ENCODE results near the gene SYCP1. TPM values are rescaled to one million over a fixed set of nuclear protein-coding genes. Genes with fewer than 3 reads are reported as not detected.
"Not testable (repeated sequence)": the region's sequence is repeated elsewhere in the genome, so short reads cannot be mapped to it uniquely, and the experiment has no call there.

SYCP1 gene
- total RNA-seq, 2 donors from 2014 or later = not detected

DNA sequence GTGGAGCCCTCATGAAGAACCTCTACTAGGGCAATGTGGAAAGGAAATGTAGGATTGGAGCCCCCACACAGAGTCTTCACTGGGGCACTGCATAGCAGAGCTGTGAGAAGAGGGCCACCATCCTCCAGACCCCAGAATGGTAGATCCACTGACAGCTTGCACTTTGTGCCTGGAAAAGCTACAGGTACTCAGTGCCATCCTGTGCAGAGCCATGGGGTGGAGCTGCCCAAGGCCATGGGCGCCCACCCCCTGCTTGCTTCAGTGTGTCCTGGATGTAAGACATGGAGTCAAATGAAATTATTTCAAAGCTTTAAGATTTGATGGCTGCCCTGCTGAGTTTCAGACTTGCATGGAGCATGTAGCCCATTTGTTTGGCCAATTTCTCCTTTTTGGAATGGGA, 157.8 kb downstream of the SYCP1 start:
- H3K27ac Mint-ChIP-seq = no peak overlapping the region
- no peak overlapping the region for H3K4me3 Mint-ChIP-seq
- H3K36me3 Mint-ChIP-seq (ENCODE audit: low read depth) = no peaks in the 10 kb centered on the region
- H3K27me3 Mint-ChIP-seq = no peaks in the 10 kb centered on the region
- ATAC-seq (replicated peaks) = no peak
- no peaks in the 10 kb centered on the region for H3K9me3 Mint-ChIP-seq
- H3K4me1 Mint-ChIP-seq = no peaks in the 10 kb centered on the region

DNA sequence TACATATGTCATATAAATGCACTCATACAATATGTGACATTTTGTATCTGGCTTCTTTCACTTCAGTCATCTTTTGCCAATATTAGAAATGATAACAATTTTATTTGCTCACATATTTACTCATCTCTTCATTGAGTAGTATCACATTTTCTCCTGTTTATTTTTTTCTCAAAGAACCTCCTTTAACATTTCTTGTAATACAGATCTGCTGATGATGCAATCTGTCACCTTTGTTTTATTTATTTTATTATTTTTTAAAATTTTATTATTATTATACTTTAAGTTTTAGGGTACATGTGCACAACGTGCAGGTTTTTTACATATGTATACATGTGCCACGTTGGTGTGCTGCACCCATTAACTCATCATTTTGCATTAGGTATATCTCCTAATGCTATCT, 159.1 kb downstream of the SYCP1 start:
- peaks cover 4% of the 10 kb centered on the region for H3K27me3 Mint-ChIP-seq
- H3K4me1 Mint-ChIP-seq = no peaks in the 10 kb centered on the region
- no peak for ATAC-seq (replicated peaks)
- no peaks in the 10 kb centered on the region for H3K9me3 Mint-ChIP-seq
- H3K4me3 Mint-ChIP-seq = no peak overlapping the region
- no peak overlapping the region for H3K27ac Mint-ChIP-seq
- no peaks in the 10 kb centered on the region for H3K36me3 Mint-ChIP-seq (ENCODE audit: low read depth)

DNA sequence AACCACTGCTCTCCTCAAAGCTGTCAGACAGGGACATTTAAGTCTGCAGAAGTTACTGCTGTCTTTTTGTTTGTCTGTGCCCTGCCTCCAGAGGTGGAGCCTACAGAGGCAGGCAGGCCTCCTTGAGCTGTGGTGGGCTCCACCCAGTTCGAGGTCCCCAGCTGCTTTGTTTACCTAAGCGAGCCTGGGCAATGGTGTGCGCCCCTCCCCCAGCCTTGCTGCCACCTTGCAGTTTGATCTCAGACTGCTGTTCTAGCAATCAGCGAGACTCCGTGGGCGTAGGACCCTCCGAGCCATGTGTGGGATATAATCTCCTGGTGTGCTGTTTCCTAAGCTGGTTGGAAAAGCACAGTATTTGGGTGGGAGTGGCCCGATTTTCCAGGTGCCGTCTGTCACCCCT, 164.9 kb downstream of the SYCP1 start:
- not testable (repeated sequence) for H3K36me3 Mint-ChIP-seq (ENCODE audit: low read depth); H3K27ac Mint-ChIP-seq; H3K4me3 Mint-ChIP-seq; ATAC-seq (replicated peaks); H3K9me3 Mint-ChIP-seq; H3K4me1 Mint-ChIP-seq
- peaks cover 23% of the 10 kb centered on the region for H3K27me3 Mint-ChIP-seq

DNA sequence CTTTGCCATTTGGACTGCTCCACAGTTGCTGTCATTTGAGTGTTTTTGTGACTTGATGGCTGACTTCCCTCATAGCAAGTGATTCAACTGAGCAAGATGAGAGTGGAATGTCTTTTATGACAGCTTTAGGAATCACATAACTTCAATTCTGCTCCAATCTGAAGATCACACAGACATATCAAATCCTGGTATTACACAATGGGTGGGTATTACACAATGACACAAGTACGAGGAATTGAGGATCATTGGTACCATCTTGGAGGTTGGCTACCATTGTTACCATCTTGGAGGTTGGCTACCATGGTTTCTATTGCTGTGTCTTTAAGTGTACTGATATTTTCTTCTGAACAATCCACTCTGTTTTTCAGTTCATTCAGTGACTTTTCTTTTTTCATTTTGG, 166.5 kb downstream of the SYCP1 start:
- Mint-ChIP-seq H3K4me3 (no peak overlapping the region), H3K27me3 (peaks cover 23% of the 10 kb centered on the region), H3K4me1 (no peaks in the 10 kb centered on the region), H3K36me3 (ENCODE audit: low read depth) (no peaks in the 10 kb centered on the region), H3K27ac (no peak overlapping the region), H3K9me3 (no peaks in the 10 kb centered on the region)
- no peak for ATAC-seq (replicated peaks)

DNA sequence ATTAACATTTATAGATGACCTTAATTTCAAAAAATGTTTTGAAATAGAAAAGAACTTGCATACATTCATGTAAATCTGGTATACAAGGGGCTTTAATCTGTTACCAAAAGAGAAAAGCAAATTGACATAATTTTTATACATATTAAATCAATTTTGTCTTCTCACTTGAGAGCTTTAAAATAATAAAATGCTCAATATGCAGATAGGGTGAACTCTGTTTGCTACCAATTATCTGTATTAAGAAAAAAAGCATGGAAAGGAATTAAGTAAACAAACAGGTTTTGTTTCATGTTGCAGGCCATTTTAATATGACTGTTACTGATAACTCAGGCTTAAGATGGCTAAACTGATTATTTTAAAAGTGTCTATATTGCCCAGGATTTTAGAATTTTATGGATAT, 168.9 kb downstream of the SYCP1 start:
- H3K4me1 Mint-ChIP-seq = no peaks in the 10 kb centered on the region
- no peaks in the 10 kb centered on the region for H3K9me3 Mint-ChIP-seq
- no peak overlapping the region for H3K4me3 Mint-ChIP-seq
- ATAC-seq (replicated peaks) = no peak
- peaks cover 20% of the 10 kb centered on the region for H3K27me3 Mint-ChIP-seq
- H3K27ac Mint-ChIP-seq = no peak overlapping the region
- no peaks in the 10 kb centered on the region for H3K36me3 Mint-ChIP-seq (ENCODE audit: low read depth)

DNA sequence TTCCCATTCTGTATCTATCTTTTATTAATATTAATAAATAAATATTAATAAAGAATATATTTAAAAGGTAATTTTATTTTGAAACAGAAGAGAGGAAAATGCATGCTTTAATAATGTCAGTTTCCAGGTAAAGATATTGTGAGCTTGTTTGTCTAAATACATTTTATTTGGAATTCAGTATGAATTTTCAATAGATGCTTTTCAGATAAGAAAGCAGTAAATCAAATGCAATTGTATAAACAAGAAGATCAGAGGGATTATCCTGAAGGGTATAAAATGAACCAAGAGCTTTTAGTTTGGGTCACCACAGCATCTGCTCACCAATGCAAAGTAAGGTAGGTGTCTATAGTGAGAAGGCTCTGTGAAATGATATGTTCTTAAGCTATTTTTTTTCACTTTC, 174.9 kb downstream of the SYCP1 start, which contains the start of gene TSHB:
Gene TSHB, plus strand, starts transcription at position 301 of the 400 bp plus-strand sequence. CDS start 3,537 bp downstream, outside the sequence.
- no peak for ATAC-seq (replicated peaks)
- no peaks in the 10 kb centered on the region for H3K36me3 Mint-ChIP-seq (ENCODE audit: low read depth)
- H3K27me3 Mint-ChIP-seq = peaks cover 10% of the 10 kb centered on the region
- no peak within 1 kb of the TSS for H3K27ac Mint-ChIP-seq
- H3K9me3 Mint-ChIP-seq = no peaks in the 10 kb centered on the region
- H3K4me3 Mint-ChIP-seq = no peak within 1 kb of the TSS
- H3K4me1 Mint-ChIP-seq = no peaks in the 10 kb centered on the region

DNA sequence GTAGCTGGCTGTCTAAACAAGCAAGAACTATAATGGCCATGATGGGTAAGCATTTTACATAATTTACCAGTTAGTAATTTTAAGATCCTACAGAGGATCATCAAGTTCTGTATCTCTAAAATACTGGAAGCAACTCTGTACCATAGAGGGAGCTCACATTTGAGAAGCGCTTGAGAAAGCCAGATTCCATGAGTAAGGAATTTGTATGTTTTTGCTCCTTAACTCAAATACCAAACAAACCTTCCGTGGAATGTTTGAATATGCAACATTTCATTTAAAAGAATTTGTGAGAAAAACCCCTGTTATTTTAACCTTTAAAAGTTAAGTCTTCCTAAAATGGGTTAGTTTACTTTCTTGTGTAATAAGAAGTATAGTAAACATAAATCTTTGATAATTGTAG, 176.9 kb downstream of the SYCP1 start:
- H3K4me3 Mint-ChIP-seq = no peak overlapping the region
- no peaks in the 10 kb centered on the region for H3K4me1 Mint-ChIP-seq
- H3K36me3 Mint-ChIP-seq (ENCODE audit: low read depth) = no peaks in the 10 kb centered on the region
- peaks cover 10% of the 10 kb centered on the region for H3K27me3 Mint-ChIP-seq
- H3K9me3 Mint-ChIP-seq = no peaks in the 10 kb centered on the region
- ATAC-seq (replicated peaks) = no peak
- no peak overlapping the region for H3K27ac Mint-ChIP-seq

DNA sequence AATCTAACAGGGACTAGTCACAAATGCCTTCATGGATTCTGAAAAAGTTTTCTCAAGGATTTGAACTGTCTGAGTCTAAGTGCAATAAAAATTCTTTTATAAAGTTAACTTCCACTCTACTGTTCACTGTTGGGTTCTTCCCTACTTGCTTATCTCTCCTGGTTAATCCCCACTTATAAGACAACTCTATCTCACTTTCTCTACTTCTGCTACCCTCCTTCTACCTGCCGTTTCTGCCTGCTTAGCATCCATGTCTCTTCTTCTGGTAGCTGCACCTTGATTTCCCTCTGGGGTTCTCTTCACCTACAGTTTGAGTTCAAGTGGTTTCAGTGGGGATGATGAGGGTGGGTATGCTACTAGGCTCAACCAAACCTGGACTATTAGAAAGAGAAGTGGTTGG, 181.0 kb downstream of the SYCP1 start:
- Mint-ChIP-seq H3K4me3 (no peak overlapping the region), H3K36me3 (ENCODE audit: low read depth) (no peaks in the 10 kb centered on the region), H3K9me3 (no peaks in the 10 kb centered on the region), H3K27ac (no peak overlapping the region), H3K27me3 (no peaks in the 10 kb centered on the region), H3K4me1 (no peaks in the 10 kb centered on the region)
- no peak for ATAC-seq (replicated peaks)

DNA sequence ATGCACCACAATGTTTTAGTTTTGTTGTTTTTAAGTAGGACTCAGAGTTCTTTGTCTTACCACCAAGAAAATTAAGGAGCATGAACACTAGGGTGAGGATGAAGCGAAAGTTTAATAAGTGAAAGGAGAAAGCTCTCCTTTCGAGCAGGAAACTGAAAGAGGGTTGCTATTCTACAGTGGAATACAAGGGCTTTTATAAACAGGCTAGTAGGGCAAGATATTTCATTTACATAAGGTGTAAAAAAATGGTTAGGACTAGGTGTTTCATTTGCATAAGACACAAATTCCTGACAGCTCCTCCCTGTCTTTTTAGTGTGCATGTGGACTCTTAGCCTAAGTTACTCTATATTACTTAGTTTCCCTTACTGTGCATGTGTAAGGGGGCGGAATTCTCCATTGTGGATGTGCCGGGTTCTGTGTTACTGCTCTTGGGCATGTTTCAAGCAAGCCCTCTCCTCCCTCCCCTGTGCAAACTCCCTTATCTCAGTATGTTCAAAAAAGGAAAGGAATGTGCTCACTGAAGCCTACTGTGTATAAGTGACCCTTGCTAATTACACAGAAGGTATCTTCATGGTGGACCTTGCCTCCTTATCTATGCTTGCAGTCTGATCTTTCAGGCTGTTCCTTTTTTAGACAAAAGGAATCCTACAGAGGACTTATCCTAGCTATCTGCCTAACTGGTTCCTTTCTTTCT, 182.3 kb downstream of the SYCP1 start:
- H3K4me3 Mint-ChIP-seq = no peak overlapping the region
- no peaks in the 10 kb centered on the region for H3K4me1 Mint-ChIP-seq
- peaks cover 1% of the 10 kb centered on the region for H3K36me3 Mint-ChIP-seq (ENCODE audit: low read depth)
- ATAC-seq (replicated peaks) = no peak
- H3K27me3 Mint-ChIP-seq = no peaks in the 10 kb centered on the region
- no peaks in the 10 kb centered on the region for H3K9me3 Mint-ChIP-seq
- H3K27ac Mint-ChIP-seq = no peak overlapping the region

DNA sequence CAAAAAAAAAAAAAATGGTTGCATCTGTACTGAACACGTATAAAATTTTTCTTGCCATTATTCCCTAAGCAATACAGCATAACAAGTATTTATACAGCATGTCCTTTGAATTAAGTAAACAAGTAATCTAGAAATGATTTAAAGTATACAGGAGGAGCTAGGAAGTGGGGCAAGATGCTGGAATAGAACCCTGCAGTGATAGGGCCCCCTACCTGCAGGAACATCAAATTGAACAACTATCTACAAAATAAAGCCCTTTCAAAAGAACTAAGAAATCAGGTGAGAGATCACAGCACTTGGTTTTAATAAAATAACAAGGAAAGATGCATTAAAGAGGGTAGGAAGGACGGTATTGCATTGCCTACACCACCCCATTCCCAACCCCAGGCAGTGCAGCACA, 185.8 kb downstream of the SYCP1 start:
- ATAC-seq (replicated peaks) = no peak
- no peaks in the 10 kb centered on the region for H3K27me3 Mint-ChIP-seq
- peaks cover 4% of the 10 kb centered on the region for H3K9me3 Mint-ChIP-seq
- no peaks in the 10 kb centered on the region for H3K4me1 Mint-ChIP-seq
- no peak overlapping the region for H3K4me3 Mint-ChIP-seq
- H3K27ac Mint-ChIP-seq = no peak overlapping the region
- peaks cover 11% of the 10 kb centered on the region for H3K36me3 Mint-ChIP-seq (ENCODE audit: low read depth)

DNA sequence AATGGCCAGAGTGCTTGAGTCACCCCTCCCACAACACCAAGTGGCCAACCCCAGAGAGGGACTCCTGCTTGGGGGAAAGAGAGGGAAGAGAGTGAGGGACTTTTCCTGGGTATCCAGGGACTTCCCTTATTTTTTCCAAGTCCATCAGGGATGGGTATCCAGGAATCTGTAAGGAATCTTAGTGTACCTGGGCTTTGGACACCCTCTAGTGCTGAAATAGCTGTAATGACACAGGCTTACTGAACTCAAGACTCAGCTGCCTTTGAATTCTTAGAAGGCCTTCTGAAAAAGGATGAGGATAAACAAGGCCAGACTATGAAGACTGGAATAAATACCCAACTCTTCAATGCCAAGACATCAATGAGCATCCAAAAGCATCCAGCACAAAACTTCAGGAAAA, 187.0 kb downstream of the SYCP1 start:
- Mint-ChIP-seq H3K36me3 (ENCODE audit: low read depth) (peaks cover 21% of the 10 kb centered on the region), H3K27me3 (no peaks in the 10 kb centered on the region), H3K4me3 (no peak overlapping the region), H3K27ac (no peak overlapping the region), H3K9me3 (peaks cover 4% of the 10 kb centered on the region), H3K4me1 (no peaks in the 10 kb centered on the region)
- ATAC-seq (replicated peaks) = no peak

Other genes starting within 250 kb of the SYCP1 start
- 1 to 10 TPM; 1.0 to 1.4 TPM for gene DENND2C, start 184.8 kb upstream of the SYCP1 start, total RNA-seq
- not detected for gene AMPD1, start 159.3 kb upstream of the SYCP1 start, total RNA-seq
- gene NRAS, start 138.1 kb upstream of the SYCP1 start, total RNA-seq = 10 to 100 TPM; 45.5 to 54.8 TPM
- gene CSDE1, start 96.9 kb upstream of the SYCP1 start, total RNA-seq = 100 to 1,000 TPM; 465 to 604 TPM
- 10 to 100 TPM; 55.9 to 86.3 TPM for gene SIKE1, start 74.2 kb upstream of the SYCP1 start, total RNA-seq
- not detected for gene TSHB, start 175.0 kb downstream of the SYCP1 start, total RNA-seq
- gene TSPAN2, start 234.6 kb downstream of the SYCP1 start, total RNA-seq = 1 to 10 TPM in 1 of 2 donors, under 1 TPM in 1; 0.95 to 2.5 TPM

Data from activated T-helper 17 cell treated with anti-CD3 and anti-CD28 coated beads, Interleukin-2, amount 50 U/mL, for 72 hours (primary cell).